SU-DHL-6 (cell line): ENCODE data around the gene CELSR2.

ENCODE experiments used
- H2AFZ ChIP-seq: fragments of 200-600 bp; sonication (generic); 2 replicates; pipeline ENCODE4 v1.6.1; 2014; ENCODE audit warnings: low read depth, mild to moderate bottlenecking, moderate library complexity, mixed read lengths, antibody characterized with exemption, low read length; ENCODE audit not compliant: severe bottlenecking
- H3F3A ChIP-seq: fragments of 200-600 bp; shearing (Covaris generic); 2 replicates; pipeline ENCODE4 v1.6.0; 2016; ENCODE audit warnings: antibody characterized with exemption, mild to moderate bottlenecking; ENCODE audit not compliant: insufficient read depth
- H3K27ac ChIP-seq: fragments of 200-600 bp; sonication (generic); 2 replicates; pipeline ENCODE4 v1.5.1; 2016; ENCODE audit warnings: low read depth, mild to moderate bottlenecking, low read length, moderate library complexity, mixed read lengths
- H3K27me3 ChIP-seq: fragments of 200-600 bp; sonication (generic), shearing (Covaris generic); 2 replicates; pipeline ENCODE4 v1.6.0; 2014; ENCODE audit warnings: mild to moderate bottlenecking, low read length
- H3K36me3 ChIP-seq: fragments of 200-600 bp; sonication (generic); 2 replicates; pipeline ENCODE4 v1.6.1; 2014; ENCODE audit warnings: mild to moderate bottlenecking, low read length, mixed read lengths
- H3K4me2 ChIP-seq: fragments of 300-600, 200-600 bp; shearing (Covaris generic), sonication (generic); 2 replicates; pipeline ENCODE4 v1.6.0; 2014; ENCODE audit warnings: low read length, low read depth, mild to moderate bottlenecking; ENCODE audit not compliant: poor library complexity, severe bottlenecking
- H3K4me3 ChIP-seq: fragments of 200-600 bp; sonication (generic); 2 replicates; pipeline ENCODE4 v1.5.1; 2014; ENCODE audit warnings: antibody characterized with exemption, low read length, mild to moderate bottlenecking, mixed read lengths; ENCODE audit not compliant: insufficient read depth, poor library complexity, severe bottlenecking
- H3K79me2 ChIP-seq: fragments of 200-600 bp; sonication (generic); 2 replicates; pipeline ENCODE4 v1.6.1; 2014; ENCODE audit warnings: mild to moderate bottlenecking, low read length, moderate library complexity; ENCODE audit not compliant: insufficient read depth
- H3K9ac ChIP-seq: fragments of 200-600 bp; sonication (generic); 2 replicates; pipeline ENCODE4 v1.7.0; 2014; ENCODE audit warnings: mild to moderate bottlenecking, low read length
- H3K9me2 ChIP-seq: fragments of 200-600 bp; sonication (generic); replicated peaks from 2 replicates; pipeline ENCODE4 v1.6.1; 2014; ENCODE audit warnings: low read length; ENCODE audit not compliant: insufficient read depth
- H3K9me3 ChIP-seq: fragments of 200-600 bp; sonication (generic); 2 replicates; pipeline ENCODE4 v1.6.1; 2014; ENCODE audit warnings: low read length, mixed read lengths; ENCODE audit not compliant: insufficient read depth
- H4K20me1 ChIP-seq: fragments of 200-600 bp; sonication (generic); 2 replicates; pipeline ENCODE4 v1.6.1; 2014; ENCODE audit warnings: low read depth, mild to moderate bottlenecking, antibody characterized with exemption, low read length, moderate library complexity, mixed read lengths
- CTCF ChIP-seq: fragments of 200-600 bp; sonication (generic); IDR thresholded peaks from one replicate; pipeline ENCODE4 v1.5.1; 2017; ENCODE audit warnings: antibody characterized with exemption, mild to moderate bottlenecking, low read length, moderate library complexity; ENCODE audit not compliant: insufficient read depth, poor library complexity, severe bottlenecking
- EZH2phosphoT487 ChIP-seq: fragments of 200-600 bp; sonication (generic), shearing (Covaris generic); conservative IDR thresholded peaks from 2 replicates; pipeline ENCODE4 v1.6.1; 2018; ENCODE audit warnings: mild to moderate bottlenecking, antibody characterized with exemption, low read length, moderate library complexity, mixed read lengths

The CELSR2 gene

GRCh38 chr1:109322974-109323373 lies 73.6 kb downstream of the CELSR2 start:
- Histone ChIP-seq H3K9me3 (no peaks in the 10 kb centered on the region), H2AFZ (no peak overlapping the region), H3K4me3 (no peak overlapping the region), H3K4me2 (no peak overlapping the region), H3K79me2 (no peaks in the 10 kb centered on the region), H3F3A (no peaks in the 10 kb centered on the region), H3K9me2 (no peaks in the 10 kb centered on the region), H3K27ac (no peak overlapping the region), H3K36me3 (no peaks in the 10 kb centered on the region), H4K20me1 (no peaks in the 10 kb centered on the region), H3K27me3 (no peaks in the 10 kb centered on the region), H3K9ac (no peak overlapping the region)
- TF ChIP-seq CTCF (no peak), EZH2phosphoT487 (no peak)
